Hindlimb muscle (tissue), 1 donor: Measurements from ENCODE around the gene CAPZA1. TPM values are rescaled to one million over a fixed set of nuclear protein-coding genes. Genes with fewer than 3 reads are reported as not detected.
"Not testable (repeated sequence)": the region's sequence is repeated elsewhere in the genome, so short reads cannot be mapped to it uniquely, and the experiment has no call there.

Experiments used
- DNase-seq: peaks from one replicate; pipeline ENCODE4 v3.0.0-alpha.2; 2013
- polyA plus RNA-seq: library from polyadenylated mRNA; unstranded; fragments of 120-200 nt; gene quantifications from one replicate; pipeline ENCODE4 v1.2.1, GENCODE V29; 2013; ENCODE audit not compliant: insufficient read length

The CAPZA1 gene
- 67.6 TPM for polyA plus RNA-seq

DNA sequence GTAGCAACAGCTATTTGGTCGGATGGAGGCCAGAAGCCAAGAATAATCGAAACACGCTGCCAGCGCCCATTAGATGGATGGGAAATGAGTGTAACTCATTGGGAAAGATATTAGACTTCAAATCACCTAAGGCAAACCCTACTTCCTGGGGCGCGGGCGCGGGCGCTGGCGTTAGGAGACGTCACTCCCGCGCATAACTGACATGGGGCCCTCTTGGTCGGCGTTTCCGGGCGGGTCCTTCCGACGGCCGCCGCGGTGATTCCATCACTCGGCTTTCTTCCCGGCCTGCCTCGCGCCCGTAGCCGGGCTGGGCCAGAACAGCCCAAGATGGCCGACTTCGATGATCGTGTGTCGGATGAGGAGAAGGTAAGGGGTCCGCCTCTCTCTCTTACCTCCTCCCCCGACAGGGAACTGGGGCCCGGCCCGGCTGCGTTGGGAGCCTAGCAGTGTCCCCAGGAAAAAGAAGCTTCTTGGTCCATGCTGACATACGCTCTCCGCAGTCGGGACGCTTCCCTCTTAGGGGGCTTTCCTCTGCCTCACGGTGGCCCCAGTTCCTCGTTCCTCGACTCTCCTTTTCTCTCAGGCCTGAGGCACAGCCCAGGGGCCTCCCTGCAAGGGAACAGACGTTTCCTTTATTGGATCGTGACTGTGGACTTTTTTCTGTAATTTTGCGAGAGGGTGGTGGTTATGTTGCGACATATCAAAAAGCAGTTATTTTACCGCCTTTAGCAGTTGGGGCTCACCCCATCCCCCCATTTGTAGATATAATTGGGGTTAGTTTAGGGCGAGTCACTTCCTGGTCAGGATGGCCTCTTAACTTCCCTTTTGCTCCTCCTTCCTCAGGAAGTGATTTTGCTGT is at the start of gene CAPZA1:
Gene CAPZA1, plus strand, starts transcription at position 315 of the 859 bp plus-strand sequence. Its CDS starts 13 bp downstream, at position 328.
- DNase-seq, result peak; percentile 96

DNA sequence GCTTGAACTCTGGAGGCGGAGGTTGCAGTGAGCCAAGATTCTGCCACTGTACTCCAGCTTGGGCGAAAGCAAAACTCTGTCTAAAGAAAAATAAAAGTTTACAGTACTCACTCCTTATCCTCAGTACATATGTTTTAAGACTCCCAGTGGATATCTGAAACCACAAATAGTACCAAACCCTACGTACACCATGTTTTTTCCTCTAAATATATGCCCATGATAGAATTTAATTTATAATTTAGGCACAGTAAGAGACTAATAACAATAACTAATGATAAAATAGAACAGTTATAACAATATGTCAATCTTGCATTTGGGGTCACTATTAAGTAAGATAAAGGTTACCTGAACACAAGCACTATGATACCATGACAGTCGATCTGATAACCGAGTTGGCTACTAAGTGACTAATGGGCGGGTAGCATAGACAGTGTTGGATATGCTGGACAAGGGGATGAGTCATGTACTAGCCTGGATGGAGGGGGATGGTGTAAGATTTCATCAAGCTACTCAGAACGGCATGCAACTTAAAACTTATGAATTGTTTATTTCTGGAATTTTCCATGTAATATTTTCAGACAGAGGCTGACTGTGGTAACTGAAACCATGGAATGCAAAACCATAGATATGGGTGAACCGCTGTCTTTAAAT is 44.4 kb upstream of the CAPZA1 start:
- no peak for DNase-seq

DNA sequence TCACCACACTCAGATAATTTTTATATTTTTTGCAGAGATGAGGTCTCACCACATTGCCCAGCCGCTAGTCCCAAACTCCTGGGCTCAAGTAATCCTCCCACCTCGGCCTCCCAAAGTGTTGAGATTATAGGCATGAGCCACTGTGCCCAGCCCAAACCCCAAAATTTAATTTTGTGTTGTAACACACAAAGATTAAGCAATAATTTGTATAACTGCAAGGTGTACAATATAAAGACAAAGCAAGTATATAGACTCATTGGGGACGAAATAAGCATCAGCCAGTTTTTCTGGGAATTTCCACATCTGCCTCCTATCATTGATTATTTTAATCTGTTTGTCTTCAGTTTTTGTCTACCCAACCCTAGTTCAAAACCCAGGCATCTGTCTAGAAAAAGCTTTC is 43.4 kb upstream of the CAPZA1 start:
- DNase-seq, result no peak

DNA sequence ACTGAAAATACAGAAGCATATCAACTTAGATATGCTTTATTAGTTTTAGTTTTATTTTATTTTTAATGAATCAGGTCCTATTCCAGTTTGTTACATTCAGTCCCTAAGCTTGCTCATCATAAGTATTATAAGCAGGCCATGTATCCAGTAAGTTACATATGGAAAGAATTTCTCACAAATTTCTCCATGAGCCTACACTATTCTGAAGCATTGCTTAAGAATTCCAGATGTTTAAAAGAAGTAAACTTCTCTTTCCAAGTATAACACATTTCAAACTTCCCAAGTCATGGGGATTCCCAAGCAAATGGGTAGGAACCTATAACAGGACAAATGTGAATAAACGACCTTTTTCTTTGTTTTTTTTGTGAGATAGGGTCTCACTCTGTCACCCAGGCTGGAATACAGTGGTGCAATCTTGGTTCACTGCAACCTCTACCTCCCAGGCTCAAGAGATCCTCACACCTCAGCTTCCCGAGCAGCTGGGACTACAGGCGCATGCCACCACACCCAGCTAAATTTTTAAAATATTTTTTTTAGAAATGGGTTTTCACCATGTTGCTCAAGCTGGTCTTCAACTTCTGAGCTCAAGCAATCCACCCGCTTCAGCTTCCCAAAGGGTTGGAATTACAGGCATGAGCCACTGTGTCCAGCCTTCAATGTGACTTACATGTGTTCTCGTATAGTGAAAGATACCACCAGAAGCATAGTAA is 39.7 kb upstream of the CAPZA1 start:
- DNase-seq, result peak; percentile 6

DNA sequence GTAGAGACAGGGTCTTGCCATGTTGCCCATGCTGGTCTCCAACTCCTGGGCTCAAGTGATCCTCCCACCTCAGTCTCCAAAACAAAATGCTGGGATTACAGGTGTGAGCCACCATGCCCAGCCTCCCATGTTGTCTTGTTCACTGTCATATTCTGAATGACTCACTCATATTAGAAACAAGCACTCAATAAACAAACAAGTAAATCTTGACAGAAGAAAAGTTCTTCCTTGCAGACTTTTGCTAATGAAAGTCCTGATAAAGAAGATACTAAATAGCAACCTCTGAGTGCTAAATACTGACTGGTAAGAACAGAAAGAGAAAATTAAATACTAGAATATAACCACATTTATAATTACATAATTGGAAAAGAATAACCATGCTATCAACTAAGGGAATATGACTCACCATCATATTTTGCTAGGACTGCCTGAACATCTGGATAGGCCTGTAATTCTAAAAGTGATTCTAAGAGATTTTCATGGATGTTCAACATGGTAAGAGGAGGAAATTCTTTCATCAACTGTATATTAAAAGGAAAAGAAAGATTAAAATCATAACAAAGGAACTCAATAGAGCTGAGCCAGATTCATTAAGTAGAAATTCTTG is 37.9 kb upstream of the CAPZA1 start:
- no peak for DNase-seq

DNA sequence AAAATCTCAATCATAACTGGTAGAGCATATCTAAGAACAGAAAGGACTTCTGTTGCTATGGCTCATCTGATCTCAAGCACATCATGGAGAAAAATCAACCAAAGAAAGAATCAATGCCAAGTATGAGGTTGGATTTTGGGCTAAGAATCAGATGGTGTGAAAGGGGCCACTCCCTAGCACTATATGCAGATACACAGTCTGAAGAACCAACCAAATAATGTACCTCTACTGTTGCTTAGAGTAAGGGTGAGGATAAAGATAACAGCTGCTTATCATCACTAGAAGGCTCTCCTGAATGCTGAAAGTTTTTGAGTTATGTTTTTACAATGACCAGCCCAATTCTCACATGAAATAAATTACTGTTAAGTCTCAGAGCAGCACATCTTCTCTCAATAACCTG is 36.3 kb upstream of the CAPZA1 start:
- no peak for DNase-seq

DNA sequence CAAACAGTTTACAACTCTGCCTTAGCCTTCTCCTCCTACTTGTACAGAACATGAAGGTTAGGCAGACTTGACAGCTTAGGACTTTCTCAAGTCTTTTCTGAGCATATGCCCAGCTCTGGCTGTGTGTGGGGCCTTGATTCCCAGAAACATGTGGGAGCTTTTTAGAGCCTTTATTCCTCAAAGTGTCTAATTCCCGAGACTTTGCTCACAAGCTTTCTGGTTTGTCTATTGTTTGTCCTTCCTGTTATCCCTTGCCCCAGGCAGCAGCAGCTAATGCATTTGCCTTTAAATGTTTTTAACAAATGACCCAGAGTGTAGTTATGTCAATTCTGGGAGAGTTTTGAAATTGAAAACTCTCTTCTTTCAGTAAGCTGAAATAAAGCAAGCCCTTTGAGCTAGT is 29.9 kb upstream of the CAPZA1 start:
- no peak for DNase-seq

DNA sequence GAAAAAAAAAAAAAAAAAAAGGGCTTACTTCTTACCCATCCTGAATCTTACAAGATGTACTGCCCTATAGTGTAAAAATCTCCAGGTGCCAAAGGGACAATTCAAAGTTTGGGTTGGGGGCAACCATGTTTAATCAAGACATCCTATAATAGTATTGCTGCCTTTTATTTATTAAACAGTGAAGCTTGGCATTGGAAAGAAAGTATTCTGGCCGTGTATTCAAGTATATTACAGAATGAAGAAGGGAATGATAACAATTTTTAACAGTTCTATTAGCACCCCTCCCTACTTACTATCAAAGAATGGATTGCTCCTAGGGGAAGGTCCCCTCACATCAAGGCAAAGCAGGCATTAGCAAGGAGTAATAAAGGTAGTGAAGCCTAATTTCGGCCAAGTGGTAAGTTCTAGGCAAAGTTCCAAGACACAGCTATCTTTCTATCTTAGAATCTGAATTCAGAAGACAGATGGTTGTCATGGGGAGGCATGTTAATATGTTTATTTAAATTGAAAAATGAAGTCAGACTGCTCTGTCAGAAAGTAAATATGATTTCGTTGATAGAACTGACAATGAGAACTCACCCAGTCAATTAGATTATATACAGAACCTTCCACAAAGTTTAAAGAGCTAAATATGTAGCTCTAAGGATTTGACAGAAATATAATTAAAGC is 25.3 kb upstream of the CAPZA1 start:
- DNase-seq, result no peak

DNA sequence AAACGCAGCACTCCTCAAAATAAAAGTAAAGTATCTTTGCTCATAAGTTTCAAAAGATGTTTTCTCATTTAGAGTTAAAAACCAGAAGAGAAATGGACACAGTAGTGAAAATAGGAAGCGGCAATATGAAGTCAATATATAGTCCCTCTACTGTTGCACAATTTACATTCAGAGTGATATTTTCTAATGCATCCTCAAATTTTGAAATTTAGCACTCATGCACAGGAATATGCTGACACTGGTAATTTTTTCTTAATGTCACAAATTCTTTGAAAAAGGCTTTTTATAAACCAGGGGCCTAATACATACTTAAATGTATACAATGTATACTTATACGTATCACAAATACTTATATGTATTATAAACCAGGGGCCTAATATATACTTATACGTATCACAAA is 20.2 kb upstream of the CAPZA1 start:
- DNase-seq, result no peak

DNA sequence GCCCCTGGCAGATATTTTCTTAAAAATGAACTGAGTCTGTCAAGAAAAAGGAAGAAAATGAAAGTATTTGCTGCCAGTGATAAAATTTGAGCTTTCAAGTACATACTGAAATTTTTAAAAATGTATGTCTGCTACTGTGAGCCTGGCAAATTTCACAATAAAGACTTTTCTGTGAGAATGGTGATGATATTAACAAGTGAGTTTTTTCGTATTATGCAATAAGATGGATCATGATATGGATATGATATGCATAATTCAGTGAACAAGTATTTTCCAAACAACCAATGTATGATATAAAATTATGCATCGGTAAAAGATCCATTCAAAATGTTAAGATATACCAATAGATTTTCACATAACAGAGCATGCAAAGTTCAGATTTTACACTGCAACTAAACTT is 16.6 kb upstream of the CAPZA1 start:
- DNase-seq, result no peak

DNA sequence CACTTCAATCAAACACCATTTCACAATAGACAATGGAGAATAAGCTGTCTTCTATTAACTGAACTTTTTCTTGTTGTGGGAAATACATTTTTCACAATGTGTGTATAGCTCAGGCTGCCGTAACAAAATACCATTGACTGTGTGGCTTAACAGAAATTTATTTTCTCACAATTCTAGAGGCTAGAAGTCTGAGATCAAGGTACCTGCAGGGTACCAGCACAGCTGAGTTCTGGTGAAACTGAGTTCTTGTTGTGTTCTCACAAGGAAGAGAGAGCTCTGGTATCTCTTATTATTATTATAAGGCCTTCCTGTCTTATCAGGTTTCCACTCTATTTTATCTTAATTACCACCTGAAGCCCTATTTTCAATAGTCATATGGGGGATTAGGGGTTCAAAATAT is 16.1 kb upstream of the CAPZA1 start:
- DNase-seq, result no peak

DNA sequence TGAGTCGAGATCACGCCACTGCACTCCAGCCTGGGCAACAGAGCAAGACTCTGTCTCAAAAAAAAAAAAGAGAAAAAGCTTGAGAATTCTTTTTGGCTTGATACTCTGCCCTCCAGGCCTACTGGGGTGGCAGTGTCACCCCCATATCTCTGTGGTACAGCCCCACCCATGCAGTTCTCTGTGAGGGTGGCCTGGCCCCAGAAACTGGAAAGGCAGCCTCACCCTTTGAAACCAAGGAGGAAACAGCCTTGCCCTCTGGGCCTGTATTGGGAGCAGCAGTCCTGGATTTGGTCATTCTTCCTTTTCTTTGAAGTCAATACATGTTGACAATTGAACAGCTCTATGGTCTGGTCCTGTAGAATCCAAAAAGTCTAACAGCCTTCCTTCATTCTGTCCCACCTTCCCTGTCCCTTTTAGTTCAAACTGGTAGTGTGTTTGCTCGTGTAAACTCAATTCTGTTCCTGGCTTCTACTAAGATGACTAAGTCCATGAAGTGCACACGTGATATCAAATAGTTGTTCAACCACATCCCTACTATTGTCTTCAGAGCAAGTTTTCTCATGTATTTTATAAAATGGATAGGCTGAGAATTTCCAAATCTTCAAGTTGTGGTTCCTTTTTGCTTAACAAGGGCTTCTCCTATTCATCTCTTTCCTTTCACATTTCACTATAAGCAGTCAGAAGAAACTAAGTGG is 13.9 kb upstream of the CAPZA1 start:
- no peak for DNase-seq

DNA sequence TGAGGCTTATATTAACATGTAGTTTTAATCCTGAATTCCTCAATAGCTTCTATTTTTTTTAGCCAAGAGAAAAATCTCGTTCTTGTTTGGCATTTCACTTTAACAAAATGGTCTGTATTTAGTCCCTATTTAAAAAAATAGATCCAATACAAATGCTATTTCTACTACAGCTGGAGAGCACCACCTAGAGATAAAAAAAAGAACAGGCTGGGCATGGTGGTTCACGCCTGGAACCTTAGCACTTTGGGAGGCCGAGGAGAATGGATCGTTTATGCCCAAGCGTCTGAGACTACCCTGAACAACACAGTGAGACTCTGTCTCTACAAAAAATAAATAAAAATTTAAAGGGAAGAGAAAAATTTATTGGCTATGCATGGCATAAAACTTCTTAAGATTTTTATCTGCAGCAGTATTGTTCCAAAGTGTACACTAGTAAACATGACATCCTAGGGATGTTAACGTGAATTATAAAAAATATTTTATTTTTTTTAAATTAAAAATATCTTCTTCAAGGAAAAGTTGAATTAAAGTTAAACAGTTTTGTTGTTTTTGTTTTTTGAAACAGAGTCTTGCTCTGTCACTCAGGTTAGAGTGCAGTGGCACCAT is 5.1 kb upstream of the CAPZA1 start:
- no peak for DNase-seq

DNA sequence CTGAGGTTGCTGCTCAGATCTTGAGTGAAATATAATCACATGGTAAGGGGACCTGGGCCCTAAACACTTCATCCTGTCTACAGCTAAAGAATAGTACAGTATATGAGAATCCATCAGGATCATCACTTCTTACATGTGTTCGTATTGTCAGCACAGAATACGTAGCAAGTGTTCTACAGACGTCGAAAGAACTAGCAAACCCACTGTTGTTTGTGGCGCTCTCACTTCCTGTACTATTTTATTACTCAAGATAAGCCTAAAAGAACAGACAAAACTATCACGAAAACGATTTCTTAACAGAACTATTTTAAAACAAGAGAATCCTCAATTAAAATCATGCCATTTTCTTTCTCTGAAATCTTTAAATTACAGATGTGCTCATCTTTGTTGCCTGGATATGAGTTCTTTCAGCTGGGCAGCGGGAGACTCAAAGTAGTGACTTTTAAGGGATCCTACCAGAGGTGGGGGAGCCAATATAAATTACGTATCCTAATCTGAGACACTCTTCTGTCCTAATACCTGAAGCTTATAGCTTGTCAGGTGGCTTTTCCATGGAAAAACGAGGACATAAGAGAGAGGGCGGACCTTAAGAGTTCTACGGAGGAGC is 1.4 kb upstream of the CAPZA1 start:
- peak; percentile 6 for DNase-seq

DNA sequence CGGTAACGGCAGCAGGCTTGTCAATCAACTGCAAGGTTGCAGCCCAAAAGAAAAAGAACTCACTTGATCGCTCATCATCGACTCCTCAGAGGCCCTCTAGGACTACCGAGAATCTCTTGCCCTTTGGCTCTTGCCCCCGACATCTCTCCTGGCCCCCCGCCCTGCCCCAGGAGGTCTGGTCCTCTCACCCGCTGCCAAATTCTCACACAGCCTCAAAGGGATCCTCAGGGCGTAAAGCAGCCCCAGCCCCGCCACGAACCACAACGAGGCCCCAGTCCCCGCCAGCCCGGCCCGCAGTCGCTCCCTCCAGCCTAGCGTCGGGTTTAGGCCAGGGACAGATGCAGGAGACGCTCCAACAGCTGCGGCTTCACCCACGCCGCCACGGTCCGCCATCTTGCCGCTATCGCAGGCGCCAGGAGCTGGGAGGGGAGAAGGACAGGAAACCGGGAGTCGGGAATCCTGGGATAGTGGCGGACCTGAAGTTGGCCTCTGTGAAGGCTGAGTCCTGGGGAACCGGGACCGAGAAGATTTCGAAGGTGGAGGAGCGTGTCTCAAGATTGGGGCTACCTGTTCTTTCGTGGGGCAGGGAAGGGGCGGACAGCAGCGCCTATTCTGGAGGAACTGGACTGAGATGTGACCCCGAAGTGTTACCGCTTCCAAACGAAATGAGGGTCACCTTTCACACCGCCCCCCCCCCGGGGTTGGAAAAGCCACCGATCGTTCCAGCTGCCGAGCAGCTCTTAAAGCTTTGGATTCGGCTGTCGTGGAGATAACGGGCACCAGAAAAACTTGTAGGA is 713 bp upstream of the CAPZA1 start, which contains the start of gene ST7L:
Gene ST7L, minus strand, starts transcription at position 421 of the 797 bp plus-strand sequence. Its CDS starts 28 bp downstream, at position 393.
- DNase-seq, result peak; percentile 86

DNA sequence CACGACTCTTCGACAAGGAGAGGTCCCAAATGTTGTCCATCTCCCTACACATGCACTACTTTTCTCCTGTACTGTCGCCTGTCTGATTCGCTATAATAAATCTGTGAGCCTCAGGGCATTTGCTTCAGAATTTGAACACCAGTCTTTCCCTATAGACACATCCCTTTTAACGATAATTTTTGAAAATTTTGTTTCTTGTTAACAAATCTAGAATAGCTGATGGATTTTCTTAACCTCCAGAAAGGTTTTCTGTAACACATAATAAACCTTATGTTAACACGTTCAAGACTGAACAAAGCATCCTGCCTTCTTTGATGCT is 704 bp downstream of the CAPZA1 start:
- no peak for DNase-seq

DNA sequence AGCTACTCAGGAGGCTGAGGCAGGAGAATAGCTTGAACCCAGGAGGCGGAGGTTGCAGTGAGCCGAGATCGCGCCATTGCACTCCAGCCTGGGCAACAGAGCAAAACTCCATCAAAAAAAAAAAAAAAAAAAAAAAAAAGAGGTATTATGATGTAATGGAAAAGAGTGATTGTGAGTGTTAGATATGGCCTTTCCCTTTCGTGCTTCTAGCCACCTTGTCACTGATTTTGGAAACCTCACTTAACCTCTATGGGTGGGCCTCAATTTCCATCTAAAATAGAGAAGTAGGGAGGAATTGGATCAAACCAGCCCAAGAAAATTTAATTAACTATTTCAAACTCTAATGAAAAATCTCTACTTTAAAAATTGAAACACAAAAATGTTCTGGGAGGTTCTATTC is 4.9 kb downstream of the CAPZA1 start:
- DNase-seq, result not testable (repeated sequence)

DNA sequence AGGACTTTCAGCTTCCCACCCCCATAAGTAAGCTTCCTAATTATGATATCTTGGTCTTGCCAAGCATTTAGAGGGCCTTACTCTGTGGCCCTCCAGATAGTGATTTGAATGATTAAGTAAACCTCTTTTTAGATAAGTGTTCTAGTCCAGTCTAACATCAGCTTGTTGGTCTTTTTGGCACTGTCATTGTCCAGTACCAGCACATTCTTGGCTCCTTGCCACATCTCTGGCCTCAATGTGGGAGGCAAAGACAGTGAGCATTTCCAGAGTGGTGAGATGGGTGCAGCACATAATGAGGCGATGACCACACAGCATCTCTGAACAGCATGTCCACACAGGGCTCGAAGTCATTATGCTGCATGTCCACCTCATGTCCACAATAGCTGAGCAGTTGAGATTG is 6.1 kb downstream of the CAPZA1 start:
- peak; percentile 7 for DNase-seq

DNA sequence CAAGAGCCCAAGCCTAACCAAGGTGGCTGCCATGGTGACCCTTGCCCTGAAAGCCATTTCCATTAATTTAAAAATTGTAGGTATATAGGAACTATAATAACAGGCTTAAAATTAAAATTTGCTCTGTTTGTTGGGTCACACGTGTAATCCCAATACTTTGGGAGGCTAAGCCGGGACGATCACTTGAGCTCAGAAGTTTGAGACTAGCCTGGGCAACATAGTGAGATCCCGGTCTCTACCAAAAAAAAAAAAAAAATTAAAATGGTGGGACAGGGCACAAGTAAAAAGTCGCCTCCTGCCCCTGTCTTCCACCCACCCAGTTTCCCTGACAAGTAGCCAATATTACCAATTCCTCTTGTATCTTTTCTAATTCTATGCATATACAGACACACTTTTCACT is 6.6 kb downstream of the CAPZA1 start:
- DNase-seq, result no peak

DNA sequence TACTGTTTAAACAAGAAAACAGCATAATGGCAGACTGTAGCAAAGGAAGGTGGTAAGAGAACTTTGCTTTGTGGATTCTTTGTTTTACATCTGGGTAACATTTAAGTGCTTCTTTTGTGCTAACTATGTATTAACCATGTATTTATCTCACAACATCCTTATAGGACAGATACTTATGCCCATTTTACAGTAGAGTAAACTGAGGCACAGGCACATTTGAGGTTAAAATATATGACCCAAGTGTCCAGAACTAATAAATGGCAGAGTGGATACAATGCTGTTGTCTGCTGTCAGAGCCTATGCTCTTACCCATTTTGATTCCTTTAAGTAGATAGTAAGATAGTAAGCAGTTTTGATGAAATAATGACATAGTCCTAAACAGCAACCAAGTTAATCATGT is 7.3 kb downstream of the CAPZA1 start:
- DNase-seq, result no peak
